OCI-LY1 (cell line): ENCODE results near the gene ZC2HC1C.

Experiments used
- EZH2 ChIP-seq: fragments of 200-600 bp; sonication (generic), shearing (Covaris generic); IDR thresholded peaks from 2 replicates; pipeline ENCODE4 v1.8.0; 2017; ENCODE audit warnings: borderline replicate concordance, mixed run types, mild to moderate bottlenecking, antibody characterized with exemption, low read length, moderate library complexity, mixed read lengths
- TF ChIP-seq, protein P1 (sequence below): fragments of 200-600 bp; sonication (generic), shearing (Covaris generic); IDR thresholded peaks from 2 replicates; pipeline ENCODE4 v1.5.1; 2017; ENCODE audit warnings: mild to moderate bottlenecking, antibody characterized with exemption, low read length, moderate library complexity, mixed read lengths

DNA sequence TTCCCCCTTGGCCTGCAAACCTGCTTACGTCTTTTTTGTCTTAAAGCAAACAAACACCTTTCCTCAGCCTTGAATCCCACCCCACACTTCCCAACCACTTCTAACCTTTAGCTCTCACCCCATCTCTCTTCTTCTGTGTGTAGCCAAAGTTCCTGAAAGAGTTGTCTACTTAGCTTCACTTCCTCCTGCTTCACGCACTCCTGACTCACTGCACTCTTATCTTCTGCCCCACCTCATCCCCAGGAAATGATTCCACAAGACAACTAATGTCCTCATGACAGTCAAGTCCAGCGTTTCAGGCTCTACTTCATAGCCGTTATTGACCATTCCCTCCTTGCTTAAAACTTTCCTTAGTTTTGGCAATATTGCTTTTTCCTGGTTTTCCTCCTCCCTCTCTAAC, 44.4 kb upstream of the ZC2HC1C start:
- TF ChIP-seq, protein P1, sequence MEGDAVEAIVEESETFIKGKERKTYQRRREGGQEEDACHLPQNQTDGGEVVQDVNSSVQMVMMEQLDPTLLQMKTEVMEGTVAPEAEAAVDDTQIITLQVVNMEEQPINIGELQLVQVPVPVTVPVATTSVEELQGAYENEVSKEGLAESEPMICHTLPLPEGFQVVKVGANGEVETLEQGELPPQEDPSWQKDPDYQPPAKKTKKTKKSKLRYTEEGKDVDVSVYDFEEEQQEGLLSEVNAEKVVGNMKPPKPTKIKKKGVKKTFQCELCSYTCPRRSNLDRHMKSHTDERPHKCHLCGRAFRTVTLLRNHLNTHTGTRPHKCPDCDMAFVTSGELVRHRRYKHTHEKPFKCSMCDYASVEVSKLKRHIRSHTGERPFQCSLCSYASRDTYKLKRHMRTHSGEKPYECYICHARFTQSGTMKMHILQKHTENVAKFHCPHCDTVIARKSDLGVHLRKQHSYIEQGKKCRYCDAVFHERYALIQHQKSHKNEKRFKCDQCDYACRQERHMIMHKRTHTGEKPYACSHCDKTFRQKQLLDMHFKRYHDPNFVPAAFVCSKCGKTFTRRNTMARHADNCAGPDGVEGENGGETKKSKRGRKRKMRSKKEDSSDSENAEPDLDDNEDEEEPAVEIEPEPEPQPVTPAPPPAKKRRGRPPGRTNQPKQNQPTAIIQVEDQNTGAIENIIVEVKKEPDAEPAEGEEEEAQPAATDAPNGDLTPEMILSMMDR: no peak
- no peak for TF ChIP-seq EZH2
